HG02571 (cell line): Measurements from ENCODE around the gene ZNF619.

Experiments used
- ATAC-seq: cut with Tn5 transposase; IDR thresholded peaks from one replicate; pipeline ENCODE4 v1.9.1; 2021; ENCODE audit warnings: mild to moderate bottlenecking, moderate library complexity; ENCODE audit not compliant: unreplicated experiment

Gene ZNF619

DNA sequence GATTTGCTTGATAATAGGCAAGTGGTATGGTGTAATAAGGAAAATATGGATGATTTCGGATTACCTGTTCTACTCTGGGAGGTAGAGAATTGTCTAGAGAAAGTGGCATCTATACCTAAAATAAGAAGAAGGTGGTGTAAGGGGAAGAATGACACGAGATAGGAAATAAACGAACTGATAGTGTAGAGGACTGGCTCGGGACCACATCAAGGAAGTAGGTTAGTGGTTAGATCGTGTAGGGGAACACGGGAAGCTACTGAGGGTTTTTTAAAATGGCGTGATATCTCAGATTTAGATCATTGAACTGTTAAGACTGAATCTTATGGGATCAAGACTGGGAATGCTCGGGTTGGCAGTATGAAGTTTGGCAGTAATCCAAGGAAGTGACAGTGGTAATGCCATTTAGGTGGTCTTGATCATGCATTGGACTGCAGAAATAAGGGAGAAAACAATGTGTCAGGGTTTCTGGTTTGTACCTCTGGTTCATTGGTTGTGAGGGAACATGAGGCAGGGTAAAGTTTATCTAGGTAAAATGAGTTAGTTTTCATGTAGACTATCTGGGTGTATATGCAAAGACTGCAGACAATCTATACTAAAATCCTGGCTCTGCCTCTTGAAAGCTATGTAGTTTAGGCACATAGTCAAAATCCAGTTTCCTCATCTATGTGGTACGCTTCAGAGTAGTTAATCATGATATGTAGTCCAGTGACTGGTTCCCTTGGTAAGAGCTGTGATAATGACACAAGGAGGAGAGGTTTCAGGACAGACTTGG, 12.4 kb upstream of the ZNF619 start:
- no peak for ATAC-seq

DNA sequence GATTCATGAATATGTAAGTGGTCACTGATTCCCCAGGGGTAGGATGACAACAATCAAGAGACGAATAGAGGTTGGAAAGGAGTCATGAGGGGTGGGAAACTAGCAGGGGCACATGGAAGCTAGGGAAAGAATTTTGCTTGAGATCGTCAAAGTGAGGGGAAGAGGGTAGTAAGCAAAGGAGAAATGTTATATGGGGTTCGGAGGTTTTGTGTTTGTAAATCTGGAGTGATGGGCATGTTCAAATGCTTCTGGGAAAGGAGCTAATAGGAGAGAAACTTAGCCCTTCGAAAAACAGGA, 11.9 kb upstream of the ZNF619 start:
- no peak for ATAC-seq

DNA sequence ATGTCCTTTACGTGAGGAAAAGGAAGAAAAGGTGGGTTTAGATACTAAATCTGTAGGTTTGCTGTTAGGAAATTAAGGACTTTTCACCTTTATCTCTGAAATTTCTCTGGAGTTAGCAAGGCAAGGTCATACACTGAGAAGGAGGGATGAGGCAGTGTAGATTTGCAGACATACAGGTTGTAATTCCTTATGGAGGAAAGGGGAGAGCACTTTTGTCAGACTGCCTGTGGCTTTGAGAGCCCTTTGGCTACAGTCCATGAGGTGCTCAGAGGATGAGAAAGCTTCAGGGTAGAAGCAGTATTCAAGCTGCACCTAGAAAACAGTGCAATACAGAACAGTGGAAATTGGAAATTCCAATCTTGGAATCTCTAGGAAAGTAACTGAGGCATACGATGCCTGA, 11.5 kb upstream of the ZNF619 start:
- no peak for ATAC-seq

DNA sequence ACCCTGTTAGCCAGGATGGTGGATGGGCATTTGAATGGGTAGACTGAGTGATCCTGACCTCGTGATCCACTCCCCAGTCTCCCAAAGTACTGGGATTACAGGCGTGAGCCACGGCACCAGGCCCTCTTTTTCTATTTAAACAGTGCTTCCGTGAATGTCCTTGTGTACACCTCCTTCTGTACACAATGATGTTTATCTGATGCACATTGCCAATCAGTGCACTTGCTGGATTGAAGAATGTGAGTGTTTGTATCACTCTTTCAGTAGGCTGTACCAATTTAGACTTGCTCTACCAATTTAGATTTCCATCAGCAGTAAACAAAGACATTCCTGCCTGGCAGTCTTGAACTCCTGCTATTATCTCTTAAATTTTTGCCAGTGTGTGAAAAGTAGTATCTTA, 8.9 kb upstream of the ZNF619 start:
- no peak for ATAC-seq

DNA sequence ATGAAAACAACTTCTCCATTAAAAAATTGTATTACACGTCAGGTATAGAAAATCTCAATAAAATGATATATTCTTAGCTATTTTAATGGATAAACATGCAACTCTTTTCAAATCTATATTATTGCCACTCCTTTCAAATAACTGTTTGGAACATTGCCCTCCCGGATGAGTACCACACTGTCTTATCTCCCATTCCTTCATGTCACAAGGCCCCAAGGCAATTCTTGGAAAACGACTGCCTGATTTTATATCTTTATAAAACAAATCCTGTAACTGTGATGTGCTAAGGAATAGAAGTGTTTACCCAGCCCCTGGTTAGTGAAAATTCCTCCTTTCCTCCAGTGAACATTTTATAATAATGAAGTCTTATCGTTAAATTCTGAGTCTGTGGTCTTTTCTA, 6.2 kb upstream of the ZNF619 start:
- no peak for ATAC-seq

DNA sequence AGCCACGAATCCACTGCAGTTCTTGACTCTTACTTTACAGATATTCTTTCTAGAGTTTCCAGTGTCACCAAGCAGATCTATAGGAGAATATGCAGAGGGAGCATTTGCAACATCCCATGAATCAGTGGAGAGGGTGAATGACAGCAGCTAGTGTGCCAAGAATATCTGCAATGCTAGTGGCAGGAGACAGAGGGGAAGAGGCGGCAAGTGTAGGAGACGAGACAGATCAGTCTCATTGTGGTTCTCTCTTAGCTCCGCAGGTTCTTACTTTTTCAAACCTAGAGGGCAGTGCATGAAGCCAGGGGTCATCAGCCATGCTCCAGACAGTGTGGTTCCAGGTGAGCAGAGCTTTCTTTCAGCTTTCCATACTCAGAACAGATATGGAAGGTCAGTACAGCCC, 744 bp downstream of the ZNF619 start:
- ATAC-seq, result no peak

DNA sequence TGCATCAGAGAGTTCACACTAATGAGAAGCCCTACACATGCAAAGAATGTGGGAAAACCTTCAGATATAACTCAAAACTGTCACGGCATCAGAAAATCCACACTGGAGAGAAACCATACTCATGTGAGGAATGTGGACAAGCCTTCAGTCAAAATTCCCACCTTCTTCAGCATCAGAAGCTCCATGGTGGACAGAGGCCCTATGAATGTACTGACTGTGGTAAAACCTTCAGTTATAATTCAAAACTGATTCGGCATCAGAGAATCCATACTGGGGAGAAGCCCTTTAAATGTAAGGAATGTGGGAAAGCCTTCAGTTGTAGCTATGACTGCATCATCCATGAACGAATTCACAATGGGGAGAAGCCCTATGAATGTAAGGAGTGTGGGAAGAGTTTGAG, 10.2 kb downstream of the ZNF619 start:
- no peak for ATAC-seq

DNA sequence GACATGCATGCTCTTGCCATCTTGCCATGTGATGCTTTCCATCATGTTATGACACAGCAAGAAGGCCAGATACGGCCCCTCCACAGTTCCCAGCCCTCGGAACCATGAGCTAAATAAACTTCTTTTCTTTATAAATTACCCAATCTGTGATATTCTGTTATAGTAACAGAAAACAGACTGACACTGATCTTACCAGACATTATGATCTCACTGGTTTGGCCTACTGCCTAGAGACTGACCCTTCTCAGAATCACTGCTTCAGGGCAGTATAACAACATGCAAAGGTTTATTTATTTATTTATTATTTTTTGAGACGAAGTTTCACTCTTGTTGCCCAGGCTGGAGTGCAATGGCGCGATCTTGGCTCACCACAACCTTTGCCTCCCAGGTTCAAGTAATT, 14.0 kb downstream of the ZNF619 start:
- no peak for ATAC-seq

DNA sequence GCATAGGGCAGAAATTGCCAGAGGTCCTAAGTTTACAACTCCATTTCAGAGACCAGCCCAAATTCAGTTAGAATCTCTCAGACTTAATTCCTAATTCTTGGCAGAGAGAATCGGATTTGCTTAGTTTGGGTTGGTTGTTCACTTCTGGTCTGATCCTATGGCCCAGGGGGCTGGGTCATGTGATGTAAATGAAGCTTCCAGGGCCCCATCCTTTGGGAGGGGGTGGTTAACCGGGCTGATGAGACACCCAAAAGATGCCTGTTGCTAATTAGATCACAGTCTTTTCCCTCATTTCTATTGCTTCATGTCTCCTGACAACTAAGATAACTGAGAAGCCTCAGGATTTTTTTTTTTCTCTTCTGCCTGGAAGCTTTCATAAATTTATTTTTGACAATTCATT, 17.8 kb downstream of the ZNF619 start:
- ATAC-seq, result no peak

DNA sequence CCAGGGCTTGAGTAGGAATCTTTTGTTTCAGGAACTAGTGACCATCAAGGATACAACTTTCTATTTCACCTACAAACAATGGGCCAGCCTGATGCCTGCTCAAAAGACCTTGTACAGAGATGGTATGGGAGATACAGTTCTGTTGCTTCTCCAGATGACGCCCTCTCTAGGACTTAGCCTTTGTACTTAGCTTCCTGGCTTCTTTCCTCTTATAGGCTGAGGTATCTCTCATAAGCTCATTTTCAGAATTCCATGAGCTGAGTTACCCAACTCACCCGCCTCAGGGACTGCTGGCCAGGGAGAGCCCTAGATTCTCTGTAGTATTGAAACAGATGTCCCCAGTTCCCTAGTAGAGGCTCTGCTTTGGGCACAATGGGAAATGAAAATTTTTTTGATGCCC, 20.4 kb downstream of the ZNF619 start:
- no peak for ATAC-seq

DNA sequence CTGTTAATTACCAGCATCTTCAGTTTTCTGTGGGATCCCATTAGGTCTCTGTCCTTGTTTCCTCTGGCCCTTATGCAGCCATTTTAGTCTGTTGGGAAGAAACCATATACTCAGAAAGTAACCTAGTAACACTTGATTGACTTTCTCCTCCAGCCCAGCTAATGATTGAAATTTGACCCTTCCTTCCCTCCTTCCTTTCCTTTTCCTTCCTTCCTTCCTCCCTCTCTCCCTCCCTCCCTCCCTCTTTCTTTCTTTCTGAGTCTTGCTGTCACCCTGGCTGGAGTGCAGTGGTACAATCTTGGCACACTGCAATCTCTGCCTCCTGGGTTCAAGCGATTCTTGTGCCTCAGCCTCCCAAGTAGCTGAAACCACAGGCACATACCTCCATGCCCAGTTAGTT, 23.0 kb downstream of the ZNF619 start:
- ATAC-seq, result no peak

DNA sequence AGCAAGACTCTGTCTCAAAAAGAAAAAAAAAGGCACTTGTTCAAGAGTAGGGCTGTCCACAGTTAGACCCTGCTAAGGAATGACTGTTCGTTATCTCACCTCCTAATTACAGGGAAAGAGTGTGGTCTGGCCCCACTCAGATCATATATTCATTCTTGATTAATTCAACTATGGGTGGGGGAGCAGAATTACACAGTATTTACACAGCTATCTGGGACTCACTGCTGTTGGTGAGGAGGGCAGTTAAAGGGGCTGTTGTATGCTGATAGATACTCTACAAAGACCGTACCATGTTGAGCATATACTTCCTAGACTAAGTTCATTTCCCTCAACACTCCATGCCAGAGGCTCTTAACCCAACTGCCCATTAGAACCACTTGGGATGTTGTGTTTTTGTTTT, 25.1 kb downstream of the ZNF619 start:
- ATAC-seq, result no peak

DNA sequence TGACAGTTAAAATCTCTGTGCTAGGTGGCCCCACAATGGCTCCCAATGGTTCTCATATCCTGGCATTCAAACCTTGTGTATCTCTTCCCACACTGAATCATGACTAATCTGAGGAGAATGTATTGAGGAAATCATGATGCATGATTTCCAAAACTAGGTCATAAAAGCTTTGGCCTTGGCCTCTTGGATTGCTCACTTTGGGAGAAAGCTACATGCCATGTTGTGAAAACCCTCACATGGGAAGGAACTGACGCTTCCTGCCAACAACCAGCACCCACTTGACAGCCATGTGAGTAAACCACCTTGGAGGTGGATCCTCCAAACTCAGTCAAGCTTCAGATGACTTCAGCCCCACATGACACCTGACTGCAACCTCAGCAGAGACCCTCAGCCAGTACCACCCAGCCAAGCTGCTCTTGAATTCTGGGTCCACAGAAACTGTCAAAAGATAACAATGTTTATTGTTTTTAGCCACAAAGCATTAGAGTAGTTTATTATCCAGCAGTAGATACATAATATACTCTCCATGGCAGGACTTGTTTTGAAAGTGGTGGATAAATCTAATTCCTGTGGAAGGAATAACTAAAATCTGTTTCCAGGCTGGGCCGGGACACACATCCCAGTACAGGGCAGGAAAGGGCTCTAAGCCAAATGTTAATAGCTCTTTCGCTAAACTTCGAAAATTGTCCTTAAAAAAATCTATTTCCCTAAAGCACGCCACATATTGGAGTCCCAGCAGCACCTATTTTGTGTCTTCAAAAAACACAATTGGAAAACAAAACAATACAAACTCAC, 27.9 kb downstream of the ZNF619 start:
- no peak for ATAC-seq

DNA sequence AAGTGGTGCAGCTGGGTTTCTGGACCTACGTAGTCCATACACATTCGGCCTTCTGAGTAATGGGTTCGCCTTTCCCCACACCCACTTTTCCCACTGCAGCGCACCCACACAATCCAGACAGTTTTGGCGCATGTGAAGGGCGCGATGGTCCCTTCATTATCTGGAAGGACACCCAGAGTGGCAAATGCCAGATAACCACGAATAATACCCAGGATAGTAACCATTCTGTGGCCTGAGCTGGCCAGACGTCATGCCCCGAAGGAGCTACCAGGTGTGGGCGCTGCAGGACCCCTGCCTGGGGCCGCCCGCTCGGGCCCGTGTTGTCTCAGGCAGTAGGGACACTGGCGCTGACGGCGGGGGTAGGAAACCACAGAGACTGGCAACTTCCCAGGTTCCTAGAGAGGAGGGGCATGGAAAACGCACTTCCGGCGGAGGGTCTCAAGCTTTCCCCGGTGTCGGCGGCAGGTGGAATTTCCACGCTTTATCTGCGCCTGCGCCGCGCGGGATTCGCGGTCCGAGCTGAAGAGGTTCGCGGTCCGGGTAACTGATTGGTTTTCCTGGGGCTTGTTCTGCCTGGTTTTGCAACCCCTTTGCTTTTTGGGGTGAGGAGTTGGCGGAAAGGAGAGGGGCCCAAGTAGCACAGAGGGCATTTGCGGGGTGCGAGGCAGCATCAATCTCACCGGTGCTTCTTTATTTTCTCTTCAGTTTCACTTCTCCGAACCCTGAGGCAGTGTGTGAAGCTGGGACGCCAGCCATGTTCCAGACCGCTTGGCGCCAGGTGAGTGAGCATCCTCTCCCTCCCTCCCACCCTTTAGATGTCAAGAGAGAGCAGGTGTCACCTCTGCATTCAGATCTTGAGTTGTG, 28.9 kb downstream of the ZNF619 start, which contains the start of gene ZNF620:
Gene ZNF620 (plus strand): TSS at position 441 of the 864 bp plus-strand sequence. CDS start 314 bp downstream, at position 755.
- peak; percentile 72 for ATAC-seq

DNA sequence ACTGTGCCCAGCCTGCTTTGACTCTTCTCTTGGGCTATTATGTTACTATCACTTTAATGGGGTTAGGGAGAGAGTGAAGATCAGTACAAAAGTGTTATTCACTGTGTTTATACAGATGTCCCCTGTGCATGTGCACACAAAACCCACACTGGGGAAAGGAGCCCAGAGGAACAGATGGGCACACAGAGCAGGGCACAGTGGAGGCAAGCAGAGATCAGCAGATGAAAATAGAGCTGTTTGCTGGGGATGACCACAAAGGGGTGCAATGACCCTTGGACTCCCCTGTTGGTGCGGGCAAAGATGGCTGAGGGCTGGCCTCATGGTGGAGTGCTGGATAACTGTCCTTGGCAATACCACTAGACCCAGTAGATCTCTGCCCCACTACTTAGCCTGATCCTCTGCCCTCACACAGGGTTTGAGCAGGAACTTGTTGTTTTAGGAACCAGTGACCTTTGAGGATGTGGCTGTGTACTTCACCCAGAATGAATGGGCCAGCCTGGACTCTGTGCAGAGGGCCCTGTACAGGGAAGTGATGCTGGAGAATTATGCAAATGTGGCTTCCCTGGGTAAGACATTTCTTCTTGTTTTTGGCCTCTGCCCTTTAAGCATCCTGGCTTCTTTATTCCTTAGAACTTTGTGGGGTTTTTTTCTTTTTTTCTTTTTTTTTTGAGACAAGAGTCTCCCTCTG, 34.3 kb downstream of the ZNF619 start:
- ATAC-seq, result no peak

DNA sequence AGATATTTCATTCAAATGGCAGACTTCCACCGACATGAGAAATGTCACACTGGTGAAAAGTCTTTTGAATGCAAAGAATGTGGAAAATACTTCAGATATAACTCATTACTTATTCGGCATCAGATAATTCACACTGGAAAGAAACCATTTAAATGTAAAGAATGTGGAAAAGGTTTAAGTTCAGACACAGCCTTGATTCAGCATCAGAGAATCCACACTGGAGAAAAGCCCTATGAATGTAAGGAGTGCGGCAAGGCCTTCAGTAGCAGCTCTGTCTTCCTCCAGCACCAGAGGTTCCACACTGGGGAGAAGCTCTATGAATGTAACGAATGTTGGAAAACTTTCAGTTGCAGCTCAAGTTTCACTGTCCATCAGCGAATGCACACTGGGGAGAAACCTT, 39.3 kb downstream of the ZNF619 start:
- no peak for ATAC-seq

DNA sequence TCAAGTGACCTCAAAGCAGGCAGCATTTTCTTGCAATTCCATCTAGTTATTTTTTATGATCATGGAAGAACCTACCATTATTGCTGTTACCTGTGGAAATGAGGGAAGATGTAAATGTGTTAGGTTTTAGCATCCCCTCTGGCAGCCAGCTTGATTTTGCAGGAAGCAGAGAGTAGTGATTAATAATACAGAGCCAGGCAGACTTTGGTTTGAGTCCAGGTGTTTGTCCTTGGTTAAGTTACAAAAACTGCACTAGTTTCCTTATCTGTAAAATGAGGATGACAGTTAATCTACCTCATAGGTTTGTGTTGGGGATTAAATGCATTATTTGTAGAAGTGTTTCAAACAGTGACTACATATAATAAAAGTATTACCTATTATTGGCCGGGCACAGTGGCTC, 41.1 kb downstream of the ZNF619 start:
- ATAC-seq, result no peak

DNA sequence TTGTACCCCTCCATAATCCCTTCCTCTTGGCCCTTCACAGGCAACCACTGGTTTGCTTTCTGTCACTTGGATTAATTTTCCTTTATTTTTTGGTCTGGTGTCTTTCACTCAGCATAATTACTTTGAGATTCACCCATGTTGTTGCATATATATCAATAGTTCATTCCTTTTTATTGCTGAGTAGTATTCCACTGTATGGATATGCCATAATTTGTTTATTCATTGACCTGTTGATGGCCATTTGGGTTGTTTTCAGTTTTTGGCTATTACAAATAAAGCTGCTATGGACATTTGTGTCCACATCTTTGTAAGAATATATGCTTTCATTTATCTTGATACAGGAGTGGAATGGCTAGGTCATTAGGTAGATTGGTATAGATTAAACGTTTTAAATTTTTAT, 41.9 kb downstream of the ZNF619 start:
- no peak for ATAC-seq

DNA sequence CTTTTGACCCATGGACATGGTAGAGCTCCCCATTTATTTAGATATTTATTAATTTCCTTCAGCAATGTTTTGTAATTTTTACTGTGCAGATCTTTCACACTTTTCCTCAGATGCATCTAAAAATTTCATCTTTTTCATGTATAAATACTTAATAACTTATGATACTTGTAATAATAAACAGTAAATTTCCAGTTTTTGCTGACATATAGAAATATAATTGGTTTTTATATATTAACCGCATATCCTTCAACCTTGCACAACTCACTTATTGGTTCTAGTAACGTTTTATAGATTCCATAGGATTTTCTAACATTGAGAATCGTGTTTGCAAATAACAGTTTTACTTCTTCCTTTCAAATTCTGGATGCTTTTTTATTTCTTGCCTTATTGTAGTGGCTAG, 44.3 kb downstream of the ZNF619 start:
- ATAC-seq, result no peak

DNA sequence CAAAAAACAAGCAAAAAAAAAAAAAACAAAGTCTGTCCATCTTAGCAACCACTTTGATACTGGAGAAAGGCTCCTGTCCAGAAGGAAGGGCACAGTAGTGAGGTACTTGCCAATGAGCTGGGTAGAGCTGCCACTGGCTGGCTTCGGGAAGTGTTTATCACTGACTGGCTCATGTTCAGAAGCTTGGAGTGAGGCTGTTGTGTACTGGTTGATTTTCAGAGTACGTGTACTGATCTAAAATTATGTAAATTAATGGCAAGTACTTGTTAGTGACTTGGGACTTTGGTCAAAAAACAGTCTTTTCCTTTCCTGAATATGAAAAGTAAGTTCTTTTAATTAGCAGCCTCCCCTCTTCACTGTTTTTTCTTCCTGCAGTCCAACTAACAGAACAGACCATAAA, 46.9 kb downstream of the ZNF619 start:
- no peak for ATAC-seq

DNA sequence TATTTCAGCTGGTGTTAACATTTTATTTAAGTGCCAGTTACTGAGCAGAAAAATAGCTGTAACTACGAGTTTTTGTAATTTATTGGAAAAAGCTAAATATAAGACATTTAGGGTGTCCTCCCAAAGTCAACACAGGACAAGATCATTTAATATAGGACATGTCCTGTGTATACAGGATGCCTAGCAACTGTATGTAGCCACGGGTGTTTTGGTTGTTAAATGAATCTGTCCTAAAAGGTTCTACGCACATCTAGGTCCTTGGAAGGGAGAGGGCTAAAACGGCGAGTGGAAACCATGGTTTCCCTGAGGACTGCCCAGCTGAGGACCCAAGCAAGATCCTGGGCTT, 47.3 kb downstream of the ZNF619 start:
- no peak for ATAC-seq
